Measurements from ENCODE around the gene CSF2.

The CSF2 gene

GRCh38 chr5:132054697-132055440 lies 18.7 kb upstream of the CSF2 start:
- no peak for DNase-seq (ENCODE audit: low spot score)

- DNase-seq (ENCODE audit: low spot score): no peak
These were observed 18.2 kb upstream of the CSF2 start for GRCh38 chr5:132055441-132055807.

- DNase-seq (ENCODE audit: low spot score): no peak
These were observed 17.6 kb upstream of the CSF2 start for GRCh38 chr5:132055808-132056609.

GRCh38 chr5:132056610-132057497 lies 16.7 kb upstream of the CSF2 start:
- no peak for DNase-seq (ENCODE audit: low spot score)

- no peak for DNase-seq (ENCODE audit: low spot score)
These were observed 15.9 kb upstream of the CSF2 start for GRCh38 chr5:132057498-132058255.

GRCh38 chr5:132058646-132059042 lies 14.9 kb upstream of the CSF2 start:
- DNase-seq (ENCODE audit: low spot score): no peak

- no peak for DNase-seq (ENCODE audit: low spot score)
These were observed 14.4 kb upstream of the CSF2 start for GRCh38 chr5:132059043-132059695.

GRCh38 chr5:132059696-132060500 lies 13.7 kb upstream of the CSF2 start:
- no peak for DNase-seq (ENCODE audit: low spot score)

- DNase-seq (ENCODE audit: low spot score): no peak
These were observed 13.0 kb upstream of the CSF2 start, which contains the start of gene IL3 for GRCh38 chr5:132060501-132061161. Gene IL3, plus strand, starts transcription at chr5:132060655. Its CDS starts 52 bp downstream, at chr5:132060707.

- peak; percentile 81 for DNase-seq (ENCODE audit: low spot score)
These were observed 10.3 kb upstream of the CSF2 start for GRCh38 chr5:132063090-132063911.

GRCh38 chr5:132064140-132064539 lies 9.4 kb upstream of the CSF2 start:
- no peak for DNase-seq (ENCODE audit: low spot score)

- peak; percentile 86 for DNase-seq (ENCODE audit: low spot score)
These were observed 8.8 kb upstream of the CSF2 start for GRCh38 chr5:132064738-132065331.

- DNase-seq (ENCODE audit: low spot score): peak; percentile 78
These were observed 8.1 kb upstream of the CSF2 start for GRCh38 chr5:132065351-132065937.

- DNase-seq (ENCODE audit: low spot score): no peak
These were observed 7.5 kb upstream of the CSF2 start for GRCh38 chr5:132065951-132066701.

- no peak for DNase-seq (ENCODE audit: low spot score)
These were observed 6.7 kb upstream of the CSF2 start for GRCh38 chr5:132066871-132067270.

GRCh38 chr5:132067451-132067850 lies 6.1 kb upstream of the CSF2 start:
- DNase-seq (ENCODE audit: low spot score): no peak

Measured in AG08396 (cell line).